Heart right ventricle (tissue), 16 donors: Measurements from ENCODE around the gene PDLIM5. TPM values are rescaled to one million over a fixed set of nuclear protein-coding genes. Genes with fewer than 3 reads are reported as not detected.

Experiments
- ATAC-seq, 8 donors: fragments of 200-7000 bp; cut with Tn5 transposase; one replicate each; pipeline ENCODE4 v1.9.1; 2020; ENCODE audit warnings: mild to moderate bottlenecking in 8 of 8, moderate library complexity in 8 of 8, moderate number of reproducible peaks in 1 of 8
- DNase-seq, 2 donors: peaks; one replicate each; pipeline ENCODE4 v3.0.0-alpha.2; 2020
- H3K27ac ChIP-seq, 10 donors: fragments of 200-600 bp; sonication (generic) in 2 of 10; one replicate each; pipeline versions ENCODE4 v1.5.0 to v1.8.0; 2020 to 2022; ENCODE audit warnings: mild to moderate bottlenecking in 3 of 10
- H3K27me3 ChIP-seq, 7 donors: fragments of 200-600 bp; one replicate each; pipeline ENCODE4 v1.8.0; 2021 to 2022; ENCODE audit warnings: mild to moderate bottlenecking in 2 of 7
- H3K36me3 ChIP-seq, 9 donors: fragments of 200-600 bp; sonication (generic) in 1 of 9; one replicate each; pipeline versions ENCODE4 v1.5.0 to v1.8.0; 2020 to 2022; ENCODE audit warnings: mild to moderate bottlenecking in 2 of 9
- H3K4me1 ChIP-seq, 9 donors: fragments of 200-600 bp; sonication (generic) in 1 of 9; one replicate each; pipeline versions ENCODE4 v1.5.0 to v1.8.0; 2020 to 2022; ENCODE audit warnings: mild to moderate bottlenecking in 4 of 9
- H3K4me3 ChIP-seq, 10 donors: fragments of 200-600 bp; sonication (generic) in 2 of 10; one replicate each; pipeline versions ENCODE4 v1.5.0 to v1.8.0; 2020 to 2022; ENCODE audit warnings: mild to moderate bottlenecking in 7 of 10, moderate library complexity in 2 of 10
- H3K9me3 ChIP-seq, 11 donors: fragments of 200-600 bp in 10 of 11; sonication (generic) in 2 of 11; one replicate each; pipeline versions ENCODE4 v1.5.0 to v1.8.0; 2013 to 2022; ENCODE audit warnings: mild to moderate bottlenecking in 2 of 11, control low read depth in 1 of 11, moderate library complexity in 1 of 11
- CTCF ChIP-seq, 9 donors: fragments of 200-600 bp; sonication (generic) in 2 of 9; IDR thresholded peaks; one replicate each; pipeline versions ENCODE4 v1.5.0 to v1.8.0; 2021 to 2022; ENCODE audit warnings: antibody characterized with exemption in 9 of 9, mild to moderate bottlenecking in 5 of 9, moderate library complexity in 1 of 9
- WGBS, 2 donors: extraction: QIAGEN DNeasy Blood & Tissue Kit; methylation state at CpG; one replicate each; pipeline ENCODE4 v1.1.7; 2013; ENCODE audit warnings: inconsistent platforms in 1 of 2; 5-methylcytosine and 5-hydroxymethylcytosine counted together
- intact Hi-C, 10 donors: fragments of 100-400 bp; cut with DNase I; formaldehyde crosslinking; loops; one replicate each; pipeline versions ENCODE4 v1.11.1 to v1.14.2; 2022
- polyA plus RNA-seq, 2 donors: library from polyadenylated mRNA; stranded (reverse); fragments of 200-250 nt; gene quantifications; one replicate each; pipeline ENCODE4 v1.2.3, GENCODE V29; 2013
- total RNA-seq, 10 donors: library from RNA; stranded (reverse); fragmentation: NEBNext Ultra II Directional in 3 of 10; extraction: Animal tissue kit (Norgen Biotek cat#: 25700) in 3 of 10; gene quantifications; one replicate each; pipeline versions ENCODE4 v1.2.1 to v1.2.4, GENCODE V29; 2021 to 2023
- donor health status: Arrhythmogenic right ventricular cardiomyopathy.
- donor health status: ischemic (EF 13 %, LVEDD 7.1; RV severe dilation, severe dysfunction).
- donor health status: healthy with polysubstance abuse.
- donor health status: DM: no; HTN: yes; CAD: no.
- donor health status: DM: no; HTN: no; CAD: no.
- donor health status: ischemic (EF 25% LVEDD 6.9; RV normal size, moderate dysfunction).
- donor health status: ischemic (EF 25% LVEDD 5.7; RV mildly dilated, moderate dysfunction).
- donor health status: healthy.
- donor health status: DM: yes; HTN: yes; CAD: no.
- donor health status: Ischemic cardiomyopathy.
- donor health status: ischemic (EF 35%, LVEDD 5.7; RV mildly dilated, moderate dysfunction).
- donor health status: nonischemic (EF 11% LVEDD 7.7; RV severe dilation, severe dysfunction).
- donor health status: DM: yes; HTN: yes; CAD: no.
- donor health status: PGD.
- donor health status: ischemic (EF 29% LVEDD 5.4; RV normal size, mild dysfunction).
- donor health status: nonischemic (EF 23%, LVEDD 6.1; RV moderate dilation, normal function).

PDLIM5 gene
- total and polyA plus RNA-seq, 12 donors = 221 to 1,549 (median 1,269) TPM

- intact Hi-C loops = no loop called here
- 59 to 66% methylated on average over 4 of the region's 4 CpGs for WGBS, 2 donors
- Histone ChIP-seq H3K4me3 (no peak overlapping the region), H3K27me3 (peaks cover 0 to 3% (median 0%) of the 10 kb centered on the region in 7 donors), H3K27ac (no peak overlapping the region), H3K36me3 (no peaks in the 10 kb centered on the region), H3K4me1 (no peaks in the 10 kb centered on the region), H3K9me3 (no peaks in the 10 kb centered on the region)
- DNase-seq (no peak), ATAC-seq (no peak)
- TF ChIP-seq CTCF (IDR thresholded peaks at IDR 0.05) = no peak
Observed at GRCh38 chr4:94689155-94689860, 237.6 kb downstream of the PDLIM5 start.

GRCh38 chr4:94690851-94691254 lies 239.1 kb downstream of the PDLIM5 start:
- TF ChIP-seq CTCF (IDR thresholded peaks at IDR 0.05) = no peak
- Histone ChIP-seq H3K4me1 (no peaks in the 10 kb centered on the region), H3K4me3 (no peak overlapping the region), H3K9me3 (no peaks in the 10 kb centered on the region), H3K27me3 (no peaks in the 10 kb centered on the region), H3K36me3 (no peaks in the 10 kb centered on the region), H3K27ac (no peak overlapping the region)
- ATAC-seq = no peak
- intact Hi-C loops = no loop called here
- 69 to 78% methylated on average over 4 of the region's 4 CpGs for WGBS, 2 donors
- no peak for DNase-seq

GRCh38 chr4:94691552-94691951 lies 239.8 kb downstream of the PDLIM5 start:
- intact Hi-C loops = no loop called here
- no peak for TF ChIP-seq CTCF (IDR thresholded peaks at IDR 0.05)
- H3K4me1 ChIP-seq = no peaks in the 10 kb centered on the region
- H3K4me3 ChIP-seq = no peak overlapping the region
- peak in 1 of 8 donors; percentile 29 for ATAC-seq
- H3K36me3 ChIP-seq = no peaks in the 10 kb centered on the region
- no peak for DNase-seq
- no peaks in the 10 kb centered on the region for H3K27me3 ChIP-seq
- 98 to 100% methylated on average over 1 of the region's 1 CpG for WGBS, 2 donors
- no peak overlapping the region for H3K27ac ChIP-seq
- H3K9me3 ChIP-seq = no peaks in the 10 kb centered on the region

GRCh38 chr4:94695384-94695783 lies 243.6 kb downstream of the PDLIM5 start:
- DNase-seq = no peak
- H3K4me1 ChIP-seq = no peaks in the 10 kb centered on the region
- no peak overlapping the region for H3K4me3 ChIP-seq
- TF ChIP-seq CTCF (IDR thresholded peaks at IDR 0.05) = no peak
- no peak overlapping the region for H3K27ac ChIP-seq
- H3K27me3 ChIP-seq = no peaks in the 10 kb centered on the region
- intact Hi-C loops = no loop called here
- 74 to 81% methylated on average over 4 of the region's 4 CpGs for WGBS, 2 donors
- no peaks in the 10 kb centered on the region for H3K36me3 ChIP-seq
- ATAC-seq = no peak
- no peaks in the 10 kb centered on the region for H3K9me3 ChIP-seq
